GM21786 (cell line): ENCODE measurements around the gene KPNA2.
"Not testable (repeated sequence)": the region's sequence is repeated elsewhere in the genome, so short reads cannot be mapped to it uniquely, and the experiment has no call there.

ENCODE experiments used
- ATAC-seq: cut with Tn5 transposase; IDR thresholded peaks from one replicate; pipeline ENCODE4 v1.9.1; 2021; ENCODE audit not compliant: unreplicated experiment

KPNA2 gene

GRCh38 chr17:68054296-68054900 is 18.9 kb downstream of the KPNA2 start:
- ATAC-seq, result no peak

- no peak for ATAC-seq
These were observed 22.0 kb downstream of the KPNA2 start for GRCh38 chr17:68057531-68057952.

GRCh38 chr17:68060336-68060735 is 24.8 kb downstream of the KPNA2 start:
- ATAC-seq, result no peak

- no peak for ATAC-seq
These were observed 26.2 kb downstream of the KPNA2 start for GRCh38 chr17:68061512-68062313.

DNA sequence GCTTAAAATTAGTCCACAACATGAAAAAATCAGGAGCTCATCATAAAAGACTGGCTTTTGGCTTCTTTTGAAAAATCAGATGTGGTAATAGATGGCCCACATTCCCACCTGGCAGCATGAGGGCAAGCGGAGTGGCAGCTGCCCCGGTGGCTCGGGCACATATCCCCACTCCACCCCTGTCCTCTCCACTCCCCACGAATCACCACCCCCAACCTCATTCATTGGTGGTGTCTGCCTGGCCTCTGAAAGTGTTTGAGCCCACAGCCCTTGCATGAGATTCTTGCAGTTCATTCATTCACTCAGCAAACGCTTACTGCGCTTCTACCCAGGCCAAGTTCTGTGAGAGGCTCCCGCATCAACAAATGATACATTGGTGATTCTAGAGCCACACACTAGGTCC is 29.8 kb downstream of the KPNA2 start:
- ATAC-seq, result not testable (repeated sequence)

- ATAC-seq, result not testable (repeated sequence)
These were observed 33.0 kb downstream of the KPNA2 start for GRCh38 chr17:68068512-68068911.

- ATAC-seq, result not testable (repeated sequence)
These were observed 35.3 kb downstream of the KPNA2 start for GRCh38 chr17:68070582-68071444.

DNA sequence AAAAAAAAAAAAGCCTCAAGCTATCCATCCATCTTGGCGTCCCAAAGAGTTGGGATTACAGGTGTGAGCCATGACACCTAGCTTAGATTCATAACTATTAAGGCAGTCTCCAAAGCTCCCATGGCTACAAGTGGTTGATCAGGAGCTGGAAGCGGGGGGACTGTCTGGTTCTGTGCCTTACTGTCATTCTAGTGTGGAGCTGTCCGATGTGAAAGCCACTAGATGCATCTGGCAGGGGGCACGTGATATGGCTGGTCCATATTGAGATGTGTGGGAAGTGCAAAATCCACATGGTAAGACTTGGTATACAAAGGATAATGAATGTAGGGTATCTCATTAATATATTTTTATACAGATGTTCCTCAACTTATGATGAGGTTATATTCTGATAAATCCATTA is 38.7 kb downstream of the KPNA2 start:
- ATAC-seq, result no peak

GRCh38 chr17:68075953-68076607 is 40.5 kb downstream of the KPNA2 start:
- not testable (repeated sequence) for ATAC-seq

GRCh38 chr17:68077498-68077897 is 42.0 kb downstream of the KPNA2 start:
- not testable (repeated sequence) for ATAC-seq

DNA sequence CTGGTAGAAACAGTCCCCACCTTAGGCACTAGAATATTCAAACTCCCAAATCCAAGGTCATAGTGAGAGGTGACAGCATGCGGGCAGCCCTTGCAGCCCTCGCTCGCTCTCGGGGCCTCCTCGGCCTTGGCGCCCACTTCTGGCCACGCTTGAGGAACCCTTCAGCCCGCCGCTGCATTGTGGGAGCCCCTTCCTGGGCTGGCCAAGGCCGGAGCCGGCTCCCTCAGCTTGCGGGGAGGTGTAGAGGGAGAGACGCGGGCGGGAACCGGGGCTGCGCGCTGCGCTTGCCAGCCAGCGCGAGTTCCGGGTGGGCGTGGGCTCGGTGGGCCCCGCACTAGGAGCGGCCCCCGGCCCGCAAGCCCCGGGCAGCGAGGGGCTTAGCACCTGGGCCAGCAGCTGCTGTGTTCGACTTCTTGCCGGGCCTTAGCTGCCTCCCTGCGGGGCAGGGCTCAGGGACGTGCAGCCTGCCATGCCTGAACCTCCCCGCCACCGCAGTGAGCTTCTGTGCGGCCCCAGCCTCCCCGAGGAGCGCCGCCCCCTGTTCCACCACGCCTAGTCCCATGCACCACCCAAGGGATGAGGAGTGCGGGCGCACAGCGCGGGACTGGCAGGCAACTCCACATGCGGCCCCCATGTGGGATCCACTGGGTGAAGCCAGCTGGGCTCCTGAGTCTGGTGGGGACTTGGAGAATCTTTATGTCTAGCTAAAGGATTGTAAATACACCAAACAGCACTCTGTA is 45.0 kb downstream of the KPNA2 start:
- ATAC-seq, result no peak

- ATAC-seq, result not testable (repeated sequence)
These were observed 46.0 kb downstream of the KPNA2 start for GRCh38 chr17:68081305-68082265.

- peak; percentile 39 for ATAC-seq
These were observed 50.3 kb downstream of the KPNA2 start for GRCh38 chr17:68085771-68086381.

- ATAC-seq, result not testable (repeated sequence)
These were observed 51.1 kb downstream of the KPNA2 start for GRCh38 chr17:68086666-68087065.

GRCh38 chr17:68087131-68087623 is 51.6 kb downstream of the KPNA2 start:
- ATAC-seq, result peak; percentile 48

- no peak for ATAC-seq
These were observed 52.3 kb downstream of the KPNA2 start for GRCh38 chr17:68087851-68088250.

GRCh38 chr17:68089881-68090280 is 54.3 kb downstream of the KPNA2 start:
- ATAC-seq, result peak; percentile 38

- no peak for ATAC-seq
These were observed 59.0 kb downstream of the KPNA2 start for GRCh38 chr17:68094481-68095078.
